HUDEP-2 (cell line): ENCODE results near the gene DHH.
"Not testable (repeated sequence)": the region's sequence is repeated elsewhere in the genome, so short reads cannot be mapped to it uniquely, and the experiment has no call there.

Experiments
- DNase-seq, 76 experiments: peaks; one replicate each; lab custom pipeline; 2025; ENCODE audit not compliant: unreplicated experiment in 76 of 76; lab: John Stamatoyannopoulos, UW

The DHH gene

GRCh38 chr12:49094160-49094974 lies at the start of gene DHH:
Gene DHH (minus strand): TSS chr12:49094801. CDS start chr12:49094512, 289 bp downstream.
- peak in 2 of 76 experiments; percentile 5 to 6 for DNase-seq

- DNase-seq = no peak
These were observed 49.8 kb upstream of the DHH start for GRCh38 chr12:49144384-49144783.

GRCh38 chr12:49138999-49139398 lies 44.4 kb upstream of the DHH start:
- DNase-seq = no peak

- DNase-seq = peak in 6 of 76 experiments; percentile 12 to 26 (median 18)
These were observed 44.0 kb upstream of the DHH start for GRCh38 chr12:49138587-49138986.

GRCh38 chr12:49137476-49137875 lies 42.9 kb upstream of the DHH start:
- DNase-seq = no peak

- DNase-seq = not testable (repeated sequence)
These were observed 42.4 kb upstream of the DHH start for GRCh38 chr12:49136997-49137396.

- no peak for DNase-seq
These were observed 39.0 kb upstream of the DHH start for GRCh38 chr12:49133590-49133989.

GRCh38 chr12:49133014-49133413 lies 38.4 kb upstream of the DHH start:
- no peak for DNase-seq

GRCh38 chr12:49131894-49132461 lies 37.4 kb upstream of the DHH start:
- DNase-seq = peak in 9 of 76 experiments; percentile 3 to 58 (median 29)

GRCh38 chr12:49131051-49131893 lies 36.7 kb upstream of the DHH start, which contains the start of gene TUBA1B:
Gene TUBA1B (minus strand): TSS chr12:49131395. CDS start chr12:49131300, 95 bp downstream.
- peak in 75 of 76 experiments; percentile 13 to 91 (median 79) for DNase-seq

- DNase-seq = peak in 74 of 76 experiments; percentile 41 to 94 (median 84)
These were observed 35.8 kb upstream of the DHH start for GRCh38 chr12:49130151-49131050.

GRCh38 chr12:49129332-49130150 lies 34.9 kb upstream of the DHH start:
- DNase-seq = peak in 1 of 76 experiments; percentile 6

- not testable (repeated sequence) for DNase-seq
These were observed 33.4 kb upstream of the DHH start for GRCh38 chr12:49127971-49128370.

GRCh38 chr12:49126852-49127763 lies 32.5 kb upstream of the DHH start:
- peak in 11 of 76 experiments; percentile 2 to 45 (median 25) for DNase-seq

GRCh38 chr12:49121047-49121696 lies 26.6 kb upstream of the DHH start:
- DNase-seq = no peak

GRCh38 chr12:49111206-49111605 lies 16.6 kb upstream of the DHH start:
- no peak for DNase-seq

GRCh38 chr12:49110464-49111155 lies 16.0 kb upstream of the DHH start, which contains the start of gene LMBR1L:
Gene LMBR1L (minus strand): TSS chr12:49110847. CDS start chr12:49110555, 292 bp downstream.
- peak in 75 of 76 experiments; percentile 41 to 97 (median 94) for DNase-seq
